Measurements from ENCODE around the gene PDE8B. TPM values are rescaled to one million over a fixed set of nuclear protein-coding genes. Genes with fewer than 3 reads are reported as not detected.

Gene PDE8B
- total and polyA plus RNA-seq, 9 donors = 0.73 to 26.7 (median 6.4) TPM

GRCh38 chr5:77197840-77198554 is 12.5 kb upstream of the PDE8B start:
- no peak overlapping the region for H3K27ac ChIP-seq
- intact Hi-C loops (cut with DNase I) = no loop called here
- no peak overlapping the region for H3K4me3 ChIP-seq
- 48 to 69% (median 48%) methylated on average over 2 of the region's 2 CpGs for WGBS, 3 donors
- TF ChIP-seq EP300 (IDR thresholded peaks at IDR 0.05) (no peak), POLR2A (IDR thresholded peaks at IDR 0.05) (no peak)
- TF ChIP-seq, protein P1, sequence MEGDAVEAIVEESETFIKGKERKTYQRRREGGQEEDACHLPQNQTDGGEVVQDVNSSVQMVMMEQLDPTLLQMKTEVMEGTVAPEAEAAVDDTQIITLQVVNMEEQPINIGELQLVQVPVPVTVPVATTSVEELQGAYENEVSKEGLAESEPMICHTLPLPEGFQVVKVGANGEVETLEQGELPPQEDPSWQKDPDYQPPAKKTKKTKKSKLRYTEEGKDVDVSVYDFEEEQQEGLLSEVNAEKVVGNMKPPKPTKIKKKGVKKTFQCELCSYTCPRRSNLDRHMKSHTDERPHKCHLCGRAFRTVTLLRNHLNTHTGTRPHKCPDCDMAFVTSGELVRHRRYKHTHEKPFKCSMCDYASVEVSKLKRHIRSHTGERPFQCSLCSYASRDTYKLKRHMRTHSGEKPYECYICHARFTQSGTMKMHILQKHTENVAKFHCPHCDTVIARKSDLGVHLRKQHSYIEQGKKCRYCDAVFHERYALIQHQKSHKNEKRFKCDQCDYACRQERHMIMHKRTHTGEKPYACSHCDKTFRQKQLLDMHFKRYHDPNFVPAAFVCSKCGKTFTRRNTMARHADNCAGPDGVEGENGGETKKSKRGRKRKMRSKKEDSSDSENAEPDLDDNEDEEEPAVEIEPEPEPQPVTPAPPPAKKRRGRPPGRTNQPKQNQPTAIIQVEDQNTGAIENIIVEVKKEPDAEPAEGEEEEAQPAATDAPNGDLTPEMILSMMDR (IDR thresholded peaks at IDR 0.05) = no peak
- DNase-seq = no peak
- no peaks in the 10 kb centered on the region for H3K36me3 ChIP-seq
- H3K9me3 ChIP-seq = no peaks in the 10 kb centered on the region
- no peaks in the 10 kb centered on the region for H3K27me3 ChIP-seq
- no peaks in the 10 kb centered on the region for H3K4me1 ChIP-seq (ENCODE audit: insufficient read depth)

DNA sequence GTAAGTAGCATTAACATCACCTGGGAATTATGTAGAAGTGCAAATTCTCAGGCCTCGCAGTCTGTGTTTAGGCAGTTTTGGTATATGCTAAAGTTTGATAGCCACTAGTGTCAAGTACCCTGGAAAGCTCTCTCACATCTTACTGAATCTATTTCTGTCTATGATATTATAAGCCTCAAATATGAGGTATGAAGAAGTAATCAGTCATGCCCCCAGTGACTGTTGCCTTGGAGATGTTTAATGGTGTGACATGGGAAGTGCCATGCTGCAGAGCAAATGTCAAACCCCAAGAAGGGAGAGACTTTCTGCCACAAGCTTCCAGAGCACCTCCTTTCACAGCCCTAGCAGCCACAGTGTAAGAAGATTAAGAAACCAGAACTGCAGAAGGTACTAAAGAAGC is 9.8 kb upstream of the PDE8B start:
- H3K4me3 ChIP-seq = no peak overlapping the region
- intact Hi-C loops (cut with DNase I) = no loop called here
- no peaks in the 10 kb centered on the region for H3K9me3 ChIP-seq
- TF ChIP-seq EP300 (IDR thresholded peaks at IDR 0.05) = no peak
- TF ChIP-seq, protein P1 (IDR thresholded peaks at IDR 0.05) = no peak
- TF ChIP-seq POLR2A (IDR thresholded peaks at IDR 0.05) = no peak
- H3K36me3 ChIP-seq = no peaks in the 10 kb centered on the region
- no peak for DNase-seq
- H3K27me3 ChIP-seq = no peaks in the 10 kb centered on the region
- no peaks in the 10 kb centered on the region for H3K4me1 ChIP-seq (ENCODE audit: insufficient read depth)
- no peak overlapping the region for H3K27ac ChIP-seq
- WGBS, 3 donors = 91 to 100% (median 100%) methylated on average over 1 of the region's 1 CpG

- no peak for TF ChIP-seq POLR2A (IDR thresholded peaks at IDR 0.05)
- no peak overlapping the region for H3K27ac ChIP-seq
- no peak for DNase-seq
- H3K9me3 ChIP-seq = no peaks in the 10 kb centered on the region
- no peaks in the 10 kb centered on the region for H3K36me3 ChIP-seq
- H3K4me3 ChIP-seq = no peak overlapping the region
- H3K27me3 ChIP-seq = no peaks in the 10 kb centered on the region
- no peaks in the 10 kb centered on the region for H3K4me1 ChIP-seq (ENCODE audit: insufficient read depth)
- intact Hi-C loops (cut with DNase I) = loop anchor here in 1 of 4 donors (2.0 kb wide), 1 partner anchor 23 kb away; no protein-coding TSS in a partner anchor
Observed at GRCh38 chr5:77202145-77202544, 8.3 kb upstream of the PDE8B start.

GRCh38 chr5:77204967-77205366 is 5.5 kb upstream of the PDE8B start:
- intact Hi-C loops (cut with DNase I) = no loop called here

More at GRCh38 chr5:77204967-77205366, 5.5 kb upstream of the PDE8B start:
- Histone ChIP-seq H3K4me1 (ENCODE audit: insufficient read depth) (no peaks in the 10 kb centered on the region), H3K36me3 (no peaks in the 10 kb centered on the region), H3K27me3 (no peaks in the 10 kb centered on the region), H3K9me3 (no peaks in the 10 kb centered on the region), H3K4me3 (no peak overlapping the region), H3K27ac (no peak overlapping the region)
- TF ChIP-seq EP300 (IDR thresholded peaks at IDR 0.05) (no peak), POLR2A (IDR thresholded peaks at IDR 0.05) (no peak)
- TF ChIP-seq, protein P1 (IDR thresholded peaks at IDR 0.05) = no peak
- DNase-seq = no peak
- WGBS, 3 donors = 24 to 38% (median 30%) methylated on average over 2 of the region's 2 CpGs

Measured in ovary (tissue), 9 donors.